T follicular helper cell (primary cell): ENCODE results near the gene CFAP97D1.

Experiments used
- DNase-seq: peaks from one replicate; pipeline ENCODE4 v3.0.0-alpha.2; 2020; ENCODE audit warnings: low read depth
- total RNA-seq, 2 experiments: gene quantifications; one replicate each; lab custom pipeline; 2026; lab: John Stamatoyannopoulos, UW

The CFAP97D1 gene
- 0 to 0.04 reads per million in 2 experiments for total RNA-seq

DNA sequence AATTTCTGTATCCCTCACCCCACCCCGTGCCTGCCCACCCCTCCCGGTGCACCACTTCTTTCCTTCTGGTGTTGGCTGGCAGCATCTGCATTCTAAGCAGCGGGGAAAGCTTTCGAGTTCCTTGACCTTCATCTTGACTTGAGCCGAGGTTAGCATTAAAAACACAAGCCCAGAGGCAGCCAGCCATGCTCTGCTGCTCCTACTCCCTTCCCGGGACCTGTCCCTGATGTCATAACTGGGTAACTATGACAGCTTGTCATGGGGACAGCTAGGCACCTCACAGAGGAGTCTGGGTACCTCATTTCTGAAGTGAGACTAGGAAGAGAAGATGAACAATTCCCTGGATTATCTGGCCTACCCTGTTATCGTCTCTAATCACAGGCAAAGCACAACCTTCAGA is at the start of gene CFAP97D1:
TSS of gene CFAP97D1 (plus strand) at position 301 of the 400 bp plus-strand sequence. CDS start at position 329, 28 bp downstream.
- no peak for DNase-seq

DNA sequence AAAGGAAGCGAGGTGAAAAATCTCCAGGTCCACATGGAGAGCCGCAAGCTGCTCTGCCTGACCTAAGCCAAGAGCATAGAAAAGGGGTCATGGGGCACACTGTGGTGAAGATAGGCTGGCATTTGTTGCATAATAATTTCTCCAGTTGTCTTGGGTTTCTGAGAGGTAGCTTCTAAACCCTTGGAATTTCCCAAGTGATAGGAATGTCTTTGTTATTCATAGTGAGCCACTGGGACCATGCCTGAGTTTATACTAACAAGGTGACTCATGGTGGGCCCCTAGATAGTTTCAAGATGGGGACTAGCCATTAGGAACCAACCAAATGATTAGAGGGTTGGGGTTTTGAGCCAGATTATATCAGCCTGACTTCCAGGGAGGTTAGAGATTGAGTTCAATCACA is 47.3 kb upstream of the CFAP97D1 start:
- no peak for DNase-seq

DNA sequence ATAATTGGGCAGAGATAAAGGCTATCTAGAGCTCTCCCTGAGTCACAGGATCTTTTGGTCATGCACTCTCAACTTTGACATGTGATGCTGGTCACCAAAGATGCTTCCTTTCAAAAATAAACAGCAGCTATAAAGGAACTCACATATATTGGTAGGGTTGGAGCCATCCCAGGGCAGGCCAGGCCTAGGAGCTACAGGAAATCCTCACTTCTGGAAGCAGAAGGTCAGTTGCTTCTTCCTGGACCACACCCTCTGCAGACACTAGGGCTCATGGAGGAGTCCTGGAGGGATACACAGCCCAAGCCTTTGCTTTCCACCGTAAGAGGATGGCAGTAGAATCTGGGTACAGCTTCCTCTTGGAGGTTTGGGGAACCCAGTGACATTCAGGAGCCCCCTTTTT is 46.3 kb upstream of the CFAP97D1 start:
- no peak for DNase-seq

DNA sequence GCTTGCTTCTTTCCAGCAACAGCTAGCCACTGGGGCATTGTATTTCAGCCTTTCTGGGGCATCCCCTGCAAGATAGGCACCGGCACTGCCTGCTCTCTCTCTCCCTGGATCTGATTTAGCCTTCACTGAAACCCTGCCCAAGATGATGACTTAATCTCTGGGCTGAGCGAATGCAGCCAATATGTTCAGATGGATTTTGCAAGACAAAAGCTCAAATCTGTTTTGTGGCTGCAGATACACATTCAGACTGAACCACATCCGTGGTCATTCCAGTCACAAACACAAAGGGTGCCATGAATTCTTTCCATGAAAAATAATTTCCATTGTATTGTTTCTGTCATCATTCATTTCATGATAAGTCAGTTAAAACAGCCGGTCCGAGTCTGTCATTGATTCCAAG is 45.9 kb upstream of the CFAP97D1 start:
- DNase-seq: no peak

DNA sequence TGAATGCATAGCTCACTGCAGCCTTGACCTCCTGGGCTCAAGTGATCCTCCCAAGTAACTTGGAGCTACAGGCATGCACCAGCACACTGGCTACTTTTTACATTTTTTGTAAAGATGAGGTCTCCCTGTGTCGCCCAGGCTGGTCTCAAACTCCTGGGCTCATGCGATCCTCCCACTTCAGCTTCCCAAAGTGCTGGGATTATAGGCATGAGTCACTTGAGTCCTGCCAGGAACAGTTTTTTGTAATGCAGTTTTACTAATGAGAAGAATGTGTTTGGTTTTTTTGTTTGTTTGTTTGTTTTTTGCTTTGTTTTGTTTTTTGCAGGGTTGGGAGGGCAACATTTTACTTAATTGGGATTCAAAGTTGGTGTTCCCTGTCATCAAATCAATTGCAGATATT is 43.8 kb upstream of the CFAP97D1 start:
- no peak for DNase-seq

DNA sequence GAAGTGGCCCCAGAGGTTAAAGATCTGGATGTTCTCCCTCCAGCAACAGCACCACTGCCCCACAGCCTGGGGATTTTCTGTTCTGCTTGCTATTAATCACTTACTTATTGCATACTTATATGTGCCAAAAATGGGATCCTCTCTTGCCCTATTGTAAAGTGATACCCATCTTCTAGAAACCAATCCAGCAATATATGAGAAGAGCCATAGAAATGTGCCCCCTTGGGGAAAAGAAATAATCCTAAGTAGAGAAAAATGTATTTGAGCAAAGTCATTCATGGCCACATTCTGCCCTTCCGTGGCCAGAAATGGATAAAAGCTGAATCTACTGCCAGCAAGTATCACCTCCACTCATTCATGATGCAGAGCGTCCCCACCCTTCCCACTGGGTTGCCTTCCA is 42.5 kb upstream of the CFAP97D1 start:
- no peak for DNase-seq

DNA sequence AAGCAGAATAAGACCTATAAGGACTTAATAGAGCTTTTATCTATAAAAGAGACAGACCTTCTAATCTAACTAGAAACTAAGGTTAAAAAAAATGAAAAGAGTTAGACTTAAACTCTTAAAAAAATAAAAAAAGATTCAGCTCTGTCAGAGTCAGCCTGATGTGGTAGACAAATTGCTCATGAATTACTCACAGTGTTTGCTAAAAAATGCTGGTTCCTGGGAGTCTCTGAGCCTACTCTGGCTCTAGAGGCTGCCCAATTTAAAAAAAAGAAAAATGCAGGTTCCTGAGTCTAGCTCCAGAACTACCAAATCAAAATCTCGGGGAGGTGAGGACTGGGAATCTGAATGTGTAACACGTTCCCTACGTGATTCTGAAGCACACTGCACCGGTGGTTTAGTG is 39.7 kb upstream of the CFAP97D1 start:
- no peak for DNase-seq

DNA sequence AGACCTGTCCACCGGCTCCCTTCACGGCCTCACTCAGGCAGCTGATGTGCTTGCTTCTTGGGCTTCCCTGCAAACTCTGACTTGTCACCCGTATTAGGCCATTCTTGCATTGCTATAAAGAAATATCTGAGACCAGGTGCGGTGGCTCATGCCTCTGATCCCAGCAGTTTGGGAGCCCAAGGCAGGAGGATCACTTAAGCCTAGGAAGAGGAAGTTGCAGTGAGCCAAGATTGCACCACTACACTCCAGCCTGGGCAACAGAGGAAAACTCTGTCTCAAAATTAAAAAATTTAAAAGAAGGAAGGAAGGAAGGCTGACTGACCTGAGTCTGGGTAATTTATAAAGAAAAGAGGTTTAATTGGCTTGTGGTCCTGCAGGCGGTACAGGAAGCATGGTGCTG is 38.6 kb upstream of the CFAP97D1 start:
- DNase-seq: no peak

DNA sequence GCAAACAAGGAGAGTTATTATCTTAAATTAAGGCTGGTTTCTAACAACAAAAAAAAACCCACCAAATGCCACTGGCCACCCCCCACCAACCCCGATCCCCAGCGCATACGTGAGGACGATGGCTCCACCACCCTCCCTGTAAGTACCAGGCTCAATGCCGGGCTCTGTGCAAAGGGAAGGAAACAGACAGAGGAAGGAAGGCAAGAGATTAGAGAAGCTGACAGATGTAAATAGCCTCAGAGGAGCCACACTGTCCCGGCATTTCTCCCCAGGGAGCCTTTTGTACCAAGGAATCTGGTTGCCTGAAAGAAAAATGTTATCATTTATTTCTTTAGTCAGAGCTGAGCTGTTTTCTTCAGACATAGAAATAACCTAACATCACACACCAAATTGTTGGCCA is 34.7 kb upstream of the CFAP97D1 start:
- DNase-seq: no peak

DNA sequence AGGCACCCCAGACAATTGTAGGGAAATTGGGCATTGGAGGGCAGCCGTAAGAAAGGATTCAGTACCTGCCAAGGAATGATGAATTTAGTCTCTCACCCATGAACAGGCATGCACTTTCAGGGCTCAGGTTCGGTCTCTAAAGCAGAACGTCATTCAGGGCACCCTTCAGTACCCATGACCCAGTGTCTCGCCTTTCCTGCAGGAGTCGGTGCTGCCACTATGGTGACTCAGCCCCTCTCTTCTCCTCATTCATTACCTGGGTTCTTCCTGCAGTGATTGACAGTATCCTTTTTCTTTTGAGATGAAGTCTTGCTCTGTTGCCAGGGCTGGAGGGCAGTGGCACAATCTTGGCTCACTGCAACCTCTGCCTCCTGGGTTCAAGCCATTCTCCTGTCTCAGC is 30.1 kb upstream of the CFAP97D1 start:
- no peak for DNase-seq

DNA sequence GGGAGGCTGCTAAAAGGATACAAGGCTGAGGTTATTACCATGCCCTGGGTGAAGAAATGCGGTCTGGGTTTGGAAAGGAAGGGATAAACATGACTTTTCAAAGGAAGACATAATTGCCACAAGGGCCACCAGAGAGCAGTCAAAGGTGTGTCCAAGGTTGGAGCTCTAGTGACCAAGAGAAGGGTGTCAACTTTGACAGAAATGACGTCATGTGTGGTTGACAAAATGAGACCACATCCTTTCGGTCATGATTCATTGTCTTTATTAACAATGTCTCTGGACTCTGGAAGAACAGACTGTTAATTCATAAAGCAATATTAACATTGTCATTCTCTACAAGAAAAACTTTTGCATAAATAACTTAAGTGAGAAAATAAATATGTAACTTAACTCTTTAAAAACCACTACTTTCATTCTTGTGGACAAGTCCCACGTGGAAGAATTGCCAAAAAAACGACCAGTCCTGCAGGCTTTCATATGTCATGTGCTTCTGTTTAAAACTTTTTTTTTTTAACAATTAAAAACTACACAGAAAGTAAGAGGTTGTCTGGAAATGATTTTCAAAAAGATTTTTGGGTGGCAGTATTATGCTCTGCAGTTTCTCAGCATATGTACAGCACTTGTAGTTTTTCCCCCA is 26.6 kb upstream of the CFAP97D1 start:
- no peak for DNase-seq

DNA sequence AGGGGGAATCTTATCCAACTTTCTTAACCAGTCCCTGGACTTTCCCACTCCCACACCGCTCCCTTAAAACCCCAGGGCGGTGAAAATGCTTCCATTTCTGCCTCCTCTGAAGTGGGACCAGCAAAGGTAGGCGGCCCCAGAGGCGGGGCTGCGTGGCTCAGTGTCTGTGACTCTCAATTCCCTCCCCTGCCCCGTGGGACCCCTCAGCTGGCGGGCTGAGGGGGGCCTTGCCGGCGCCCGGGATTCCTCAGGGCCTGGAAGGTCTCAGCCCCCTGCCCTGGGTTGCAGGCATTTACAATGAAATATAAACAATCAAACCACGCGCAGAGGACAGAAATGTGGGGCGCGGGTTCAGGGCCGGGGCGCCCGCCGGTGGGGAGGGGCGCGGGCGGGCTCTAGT is 25.3 kb upstream of the CFAP97D1 start:
- no peak for DNase-seq

DNA sequence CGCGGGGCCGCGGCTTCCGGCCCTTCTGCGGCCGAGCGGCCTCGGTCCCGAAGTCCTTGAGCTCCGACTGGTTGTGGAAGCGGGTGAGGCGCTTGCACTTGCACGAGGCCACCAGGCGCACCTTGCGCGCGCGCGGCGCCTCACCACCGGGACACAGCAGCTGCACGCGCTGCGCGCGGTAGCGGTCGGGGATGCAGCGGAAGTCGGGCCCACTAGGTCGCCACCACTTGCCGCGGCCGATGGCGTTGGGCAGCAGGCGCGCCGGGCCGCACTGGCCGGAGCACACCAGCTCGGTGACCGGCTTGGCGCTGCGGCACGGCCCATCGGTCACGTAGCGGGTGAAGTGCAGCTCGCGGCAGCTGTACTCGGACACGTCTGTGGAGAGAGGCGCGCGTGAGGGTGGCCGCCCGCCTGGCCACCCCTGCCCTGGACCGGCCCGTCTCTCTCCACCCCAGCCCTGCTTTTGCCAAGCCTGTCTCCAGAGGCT is 24.8 kb upstream of the CFAP97D1 start:
- DNase-seq: no peak

DNA sequence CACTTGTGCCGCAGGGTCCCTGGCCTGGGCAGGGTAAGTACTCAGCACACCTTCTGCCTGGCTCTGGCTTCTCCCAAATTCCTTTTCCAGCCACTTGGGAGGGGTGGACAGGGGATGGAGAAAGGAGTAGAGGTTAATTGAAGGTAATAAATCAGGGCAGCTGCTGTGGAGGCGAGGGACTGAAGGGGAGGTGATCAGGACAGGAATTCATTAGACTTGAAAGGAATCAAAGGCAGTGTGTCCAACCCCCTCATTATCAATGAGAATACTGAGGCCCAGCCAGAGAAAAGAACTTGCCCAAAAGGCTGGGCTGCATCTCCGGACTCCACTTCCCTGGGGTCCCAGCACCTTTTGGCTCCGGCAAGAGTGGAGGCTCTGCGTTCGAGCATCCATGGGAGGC is 24.0 kb upstream of the CFAP97D1 start:
- DNase-seq: no peak

DNA sequence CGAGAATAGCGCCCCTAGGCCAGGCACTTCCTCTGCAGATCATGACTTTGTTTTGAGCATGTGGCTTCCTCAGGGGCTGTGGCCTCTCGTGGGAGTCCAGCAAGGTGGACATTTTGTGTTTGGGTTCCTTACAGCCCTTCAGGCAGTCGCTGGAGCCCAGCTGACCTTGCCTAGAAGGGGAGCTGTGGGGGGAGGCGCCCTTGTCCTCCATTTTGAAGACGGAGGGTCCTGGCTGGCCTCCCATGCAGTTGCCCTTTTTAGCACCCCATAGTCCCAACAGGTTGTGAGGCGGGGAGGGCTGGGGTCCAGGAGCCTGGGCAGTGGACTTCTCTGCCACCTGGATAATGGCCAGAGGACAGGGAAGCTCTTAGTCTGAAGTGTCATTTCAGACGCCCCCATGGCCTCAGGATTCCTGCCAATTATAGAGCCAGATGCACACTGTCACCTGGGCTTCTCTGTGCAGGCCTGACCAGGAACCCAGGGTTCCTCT is 23.0 kb upstream of the CFAP97D1 start:
- DNase-seq: no peak

DNA sequence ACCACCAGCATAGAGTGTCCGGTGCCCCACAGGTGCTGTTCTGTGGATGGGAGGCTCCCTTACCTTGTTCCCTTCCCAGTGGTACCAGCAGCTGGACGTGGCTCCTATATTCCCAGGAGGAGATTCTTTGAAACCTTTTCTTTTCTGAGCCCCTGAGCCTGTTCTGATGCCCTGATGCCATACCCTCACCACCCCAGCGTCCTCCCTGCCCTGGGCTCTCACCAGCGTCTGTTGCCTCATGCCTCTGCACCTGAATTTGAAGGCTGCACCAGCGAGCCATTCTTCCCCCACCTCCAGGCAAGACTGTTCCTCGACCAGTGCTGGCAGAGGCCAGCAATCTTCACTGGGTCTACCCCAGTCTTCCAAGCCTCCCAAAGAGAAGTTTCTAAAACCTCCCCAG is 22.1 kb upstream of the CFAP97D1 start:
- no peak for DNase-seq

DNA sequence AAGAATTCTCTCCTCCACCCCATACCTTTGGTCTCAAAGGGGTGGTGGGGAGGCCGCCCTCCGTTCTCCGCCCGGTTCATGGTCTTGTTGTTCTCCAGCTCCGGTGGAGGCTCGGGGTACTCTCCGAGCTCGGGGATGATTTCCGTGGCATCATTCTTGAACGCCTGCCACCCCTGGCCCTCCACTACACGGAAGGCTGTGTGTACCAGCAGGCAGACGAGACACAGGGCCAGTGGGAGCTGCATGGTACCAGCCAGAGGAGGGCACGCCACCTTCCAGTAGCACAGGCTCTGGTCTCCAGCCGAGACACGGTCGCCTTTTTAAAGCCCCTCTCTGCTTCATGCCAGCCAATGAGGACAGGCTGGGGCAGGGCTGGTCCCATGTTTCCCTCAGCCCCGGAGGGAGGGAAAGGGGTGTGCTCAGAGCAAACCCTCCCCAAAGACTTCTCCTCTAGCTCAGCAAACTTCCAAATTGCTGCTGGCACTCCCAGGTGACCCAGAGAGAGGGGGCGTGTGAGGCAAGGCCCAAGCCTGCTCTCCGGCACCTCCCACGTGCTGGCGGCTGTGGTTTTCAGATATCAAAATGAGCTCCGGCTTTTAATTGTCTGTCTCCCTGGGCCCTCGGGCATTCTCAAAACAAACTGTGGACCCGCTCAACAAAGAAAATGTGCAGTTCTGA is 21.6 kb upstream of the CFAP97D1 start, which contains the start of gene SOST:
TSS of gene SOST (minus strand) at position 295 of the 678 bp plus-strand sequence. CDS start at position 245, 50 bp downstream.
- DNase-seq: no peak

DNA sequence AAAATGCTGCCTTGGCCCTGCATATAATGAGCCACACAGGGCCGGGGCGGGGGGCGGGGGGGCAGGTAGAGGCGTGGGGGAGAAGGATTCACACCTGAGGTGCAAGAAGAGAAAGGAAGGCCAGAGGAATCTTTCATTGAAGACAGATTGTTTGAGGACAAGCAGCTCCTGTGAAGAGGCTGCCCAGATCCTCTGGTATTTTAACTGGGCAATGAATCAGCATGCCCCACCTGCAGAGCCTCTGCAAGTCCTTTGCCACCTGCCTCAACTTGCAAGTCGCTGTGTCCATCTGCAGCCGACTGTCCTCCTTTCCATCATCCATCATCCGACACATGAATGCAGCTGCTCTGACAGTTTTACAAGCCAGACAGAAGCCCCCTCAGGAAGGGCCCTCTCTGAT is 20.4 kb upstream of the CFAP97D1 start:
- DNase-seq: no peak

DNA sequence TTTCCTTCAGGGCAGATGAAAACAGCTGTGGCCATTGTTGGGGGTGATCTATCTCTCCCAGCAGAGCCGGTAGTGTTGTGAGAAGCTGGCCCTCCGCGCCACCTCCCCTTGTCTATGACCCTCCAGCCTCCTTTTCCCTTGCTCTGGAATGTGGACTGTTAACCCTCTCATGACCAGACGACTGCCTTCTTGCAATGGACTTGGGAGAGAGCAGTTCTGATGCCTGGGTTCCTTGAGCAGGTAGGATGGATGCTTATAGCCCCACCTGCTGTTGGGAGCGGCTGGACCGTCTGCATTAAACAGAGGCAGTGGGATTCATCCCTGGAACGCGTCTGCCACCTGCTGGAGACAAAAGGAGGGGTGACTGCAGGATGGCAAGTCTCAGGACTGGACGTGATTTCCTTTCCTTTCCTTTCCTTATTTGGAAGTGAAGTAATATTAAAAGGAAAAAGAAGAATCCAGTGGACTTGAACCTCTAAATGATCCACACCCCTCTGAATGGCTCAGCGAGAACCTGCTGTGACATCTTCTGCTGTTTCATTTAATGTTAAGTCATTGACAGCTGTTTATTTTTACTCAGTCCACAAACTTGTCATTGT is 19.9 kb upstream of the CFAP97D1 start:
- peak; percentile 84 for DNase-seq

DNA sequence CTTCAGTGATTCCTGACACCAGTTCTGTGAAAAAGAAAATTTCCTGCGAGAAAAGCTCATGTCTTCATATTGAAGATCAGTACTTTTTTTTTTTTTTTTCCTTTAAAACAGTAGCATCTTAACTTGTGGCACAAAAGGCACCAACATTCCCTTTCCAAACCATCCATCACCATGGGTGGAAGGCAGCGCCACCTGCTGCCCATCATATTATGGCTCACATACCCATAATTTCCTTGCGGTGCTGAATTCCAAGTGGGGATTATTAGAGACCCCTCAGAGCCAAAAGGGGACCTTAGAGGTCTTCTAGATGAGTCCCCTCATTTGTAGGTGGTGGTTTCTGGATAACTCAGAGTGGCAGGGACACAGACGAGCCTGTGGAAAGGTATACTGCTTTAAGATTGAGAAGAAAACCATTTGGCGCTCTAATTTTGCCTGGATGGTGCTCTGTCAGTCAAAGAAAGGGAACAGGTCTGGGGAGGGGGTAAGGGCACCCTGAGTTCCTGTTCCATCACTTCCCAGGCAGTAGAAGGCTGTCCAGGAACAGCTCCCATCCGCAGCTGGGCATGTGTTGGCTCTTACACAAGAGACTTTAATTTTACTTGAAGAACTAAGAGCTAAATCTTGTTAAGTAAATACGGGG is 13.7 kb upstream of the CFAP97D1 start:
- peak; percentile 23 for DNase-seq

DNA sequence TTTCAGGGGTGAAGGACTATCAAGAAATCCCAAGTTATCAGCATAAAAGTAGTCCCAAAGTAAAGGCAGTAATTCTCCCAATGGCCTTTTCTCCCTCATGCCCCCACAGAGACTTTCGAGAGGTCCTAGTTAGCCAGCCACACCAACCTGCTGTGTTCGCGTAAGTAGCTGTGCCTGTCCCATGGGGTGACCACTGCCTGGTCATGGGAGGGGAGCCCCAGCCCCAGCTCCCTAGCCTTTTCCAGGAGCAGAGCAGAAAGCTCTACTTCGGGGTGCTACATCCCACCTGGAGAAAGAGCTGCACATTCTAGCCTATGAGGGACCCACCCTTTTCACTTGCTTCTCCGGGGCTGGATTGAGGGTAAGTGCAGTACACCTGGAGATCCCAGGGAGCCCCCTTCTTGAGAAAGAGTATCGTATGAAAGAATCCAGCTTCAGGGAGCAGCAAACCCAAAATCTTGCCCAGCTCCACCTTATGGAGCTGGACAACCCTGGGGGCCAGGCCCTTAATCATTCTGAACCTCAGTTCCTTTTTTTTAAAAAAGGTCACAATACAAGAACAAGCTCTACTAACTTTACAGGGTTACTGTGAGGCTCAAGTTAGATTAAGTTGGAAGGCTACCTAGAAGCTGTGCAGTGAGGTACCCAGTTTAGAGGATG is 13.1 kb upstream of the CFAP97D1 start:
- no peak for DNase-seq

DNA sequence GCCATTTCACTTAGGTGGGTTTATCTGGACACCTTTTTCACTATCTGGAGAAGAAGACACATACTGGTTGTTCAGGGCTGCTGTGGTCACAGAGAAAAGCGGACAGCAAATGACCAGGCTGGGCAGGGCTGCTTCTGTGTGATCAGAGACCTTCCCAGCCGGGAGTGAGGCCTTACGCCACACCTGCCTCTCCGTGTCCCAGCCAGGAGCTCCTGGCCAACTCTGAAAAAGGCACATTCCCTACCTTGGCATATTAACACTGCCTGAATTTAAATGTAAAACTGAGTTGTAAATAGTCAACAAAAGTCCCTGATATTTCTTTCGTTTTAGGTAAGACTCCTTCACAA is 12.5 kb upstream of the CFAP97D1 start:
- no peak for DNase-seq
